PC-3 (cell line): ENCODE measurements around the gene CYTIP. TPM values are rescaled to one million over a fixed set of nuclear protein-coding genes. Genes with fewer than 3 reads are reported as not detected.

ENCODE experiments used
- ATAC-seq: fragments of 200-7000 bp; cut with Tn5 transposase; 2 replicates; pipeline ENCODE4 v1.9.1; 2020; ENCODE audit warnings: mild to moderate bottlenecking, moderate library complexity
- BruUV-seq: library from RNA; stranded (reverse); fragments of 400-500 nt; replicated peaks from 2 replicates; lab custom pipeline; 2021; lab: Mats Ljungman, UMichigan
- CTCF ChIA-PET: fragments of 300-600 bp; sonication (Branson Sonifier 250); formaldehyde crosslinking; loops from one replicate; lab custom pipeline; 2022; ENCODE audit warnings: antibody characterized with exemption; lab: Charles Lee
- POLR2A ChIA-PET: fragments of 300-600 bp; sonication (Branson Sonifier 250); formaldehyde crosslinking; loops from one replicate; lab custom pipeline; 2022; ENCODE audit warnings: antibody characterized with exemption; ENCODE audit not compliant: unreplicated experiment; lab: Charles Lee
- DNase-seq: peaks from one replicate; pipeline ENCODE4 v3.0.0-alpha.2; 2015
- H2AFZ ChIP-seq: fragments of 300-600 bp; sonication (generic); 2 replicates; pipeline ENCODE4 v1.6.0; 2016; ENCODE audit warnings: antibody characterized with exemption, low read length
- H3F3A ChIP-seq: fragments of 300-600 bp; sonication (generic); one replicate; pipeline ENCODE4 v1.6.0; 2017; ENCODE audit warnings: antibody characterized with exemption, low read length, control low read depth, mild to moderate bottlenecking; ENCODE audit not compliant: unreplicated experiment
- H3K27ac ChIP-seq: fragments of 300-600 bp; sonication (generic); 2 replicates; pipeline ENCODE4 v1.5.1; 2016; ENCODE audit warnings: mild to moderate bottlenecking, low read length
- H3K27me3 ChIP-seq: fragments of 300-600 bp; sonication (generic); 2 replicates; pipeline ENCODE4 v1.6.1; 2016; ENCODE audit warnings: low read length, mixed read lengths
- H3K36me3 ChIP-seq: fragments of 300-600 bp; sonication (generic); 2 replicates; pipeline ENCODE4 v1.6.1; 2016; ENCODE audit warnings: low read depth, mixed run types, low read length, mixed read lengths
- H3K4me1 ChIP-seq: fragments of 300-600 bp; sonication (generic); 2 replicates; pipeline ENCODE4 v1.5.1; 2016; ENCODE audit warnings: low read length; ENCODE audit not compliant: insufficient read depth
- H3K4me2 ChIP-seq: fragments of 300-600 bp; sonication (generic); 2 replicates; pipeline ENCODE4 v1.6.0; 2016; ENCODE audit warnings: low read length
- H3K4me3 ChIP-seq: fragments of 300-600 bp; sonication (generic); 2 replicates; pipeline ENCODE4 v1.5.1; 2016; ENCODE audit warnings: mild to moderate bottlenecking, low read length, mixed read lengths
- H3K79me2 ChIP-seq: fragments of 300-600 bp; sonication (generic); 2 replicates; pipeline ENCODE4 v1.6.1; 2017; ENCODE audit warnings: low read length, mixed read lengths
- H3K9ac ChIP-seq: fragments of 300-600 bp; sonication (generic); 2 replicates; pipeline ENCODE4 v1.6.0; 2016; ENCODE audit warnings: mild to moderate bottlenecking, low read length
- H3K9me2 ChIP-seq: fragments of 300-600 bp; sonication (generic); replicated peaks from 2 replicates; pipeline ENCODE4 v1.6.1; 2016; ENCODE audit warnings: mixed run types, low read length, mixed read lengths
- H3K9me3 ChIP-seq: fragments of 300-600 bp; sonication (generic); 2 replicates; pipeline ENCODE4 v1.6.1; 2016; ENCODE audit warnings: low read length, mixed read lengths
- H4K20me1 ChIP-seq: fragments of 300-600 bp; sonication (generic); 2 replicates; pipeline ENCODE4 v1.6.1; 2016; ENCODE audit warnings: low read length, mixed read lengths
- EZH2 ChIP-seq: fragments of 300-600 bp; sonication (generic); IDR thresholded peaks from one replicate; pipeline ENCODE4 v1.6.1; 2017; ENCODE audit warnings: antibody characterized with exemption, mild to moderate bottlenecking, low read length; ENCODE audit not compliant: unreplicated experiment
- EZH2phosphoT487 ChIP-seq: fragments of 300-600 bp; sonication (generic); IDR thresholded peaks from 2 replicates; pipeline ENCODE4 v1.6.1; 2018; ENCODE audit warnings: mild to moderate bottlenecking, antibody characterized with exemption, low read length, borderline replicate concordance
- intact Hi-C: fragments of 100-400 bp; cut with micrococcal nuclease; formaldehyde crosslinking; loops from 2 replicates; pipeline ENCODE4 v1.9.0; 2023
- total RNA-seq: library from RNA; depleted of rRNA; stranded (reverse); fragments of >200 nt; gene quantifications from 2 replicates; pipeline ENCODE4 v1.2.3, GENCODE V29; 2014
- TF ChIP-seq, protein P1 (sequence below): fragments of 300-600 bp; sonication (generic); conservative IDR thresholded peaks from 2 replicates; pipeline ENCODE4 v1.5.1; 2017; ENCODE audit warnings: antibody characterized with exemption, low read depth, mild to moderate bottlenecking, low read length

CYTIP gene
- total RNA-seq, 1 experiment from 2014 or later, result 0.26 TPM

DNA sequence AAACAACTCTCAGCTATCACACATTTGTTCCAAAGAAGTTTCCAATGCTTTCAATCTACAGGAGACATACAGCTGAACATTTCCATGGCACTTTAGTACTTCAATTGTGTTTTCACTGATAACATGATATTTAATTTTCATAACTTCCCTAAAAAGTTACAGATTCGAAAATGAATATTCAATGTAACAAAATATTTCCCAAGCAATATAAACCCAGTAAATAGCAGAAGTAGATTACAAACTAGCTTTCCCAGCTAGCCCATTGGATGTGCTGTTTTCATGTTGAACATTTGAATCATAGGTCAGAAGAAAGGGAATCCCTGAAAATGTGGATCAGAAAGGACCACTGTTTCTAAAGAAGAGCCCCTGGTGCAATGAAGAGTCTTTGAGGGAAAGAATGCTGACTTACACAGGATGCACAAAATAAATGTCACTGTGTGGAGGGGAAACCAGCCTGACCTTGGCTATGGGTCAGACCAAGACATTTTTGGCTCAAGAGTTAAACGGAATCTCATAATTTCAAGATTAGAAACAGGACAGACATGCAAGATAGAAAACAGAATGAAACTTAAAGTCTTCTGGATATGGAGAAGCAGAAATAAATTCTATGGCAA is 22.5 kb downstream of the CYTIP start:
- no peak for TF ChIP-seq EZH2
- TF ChIP-seq, protein P1, sequence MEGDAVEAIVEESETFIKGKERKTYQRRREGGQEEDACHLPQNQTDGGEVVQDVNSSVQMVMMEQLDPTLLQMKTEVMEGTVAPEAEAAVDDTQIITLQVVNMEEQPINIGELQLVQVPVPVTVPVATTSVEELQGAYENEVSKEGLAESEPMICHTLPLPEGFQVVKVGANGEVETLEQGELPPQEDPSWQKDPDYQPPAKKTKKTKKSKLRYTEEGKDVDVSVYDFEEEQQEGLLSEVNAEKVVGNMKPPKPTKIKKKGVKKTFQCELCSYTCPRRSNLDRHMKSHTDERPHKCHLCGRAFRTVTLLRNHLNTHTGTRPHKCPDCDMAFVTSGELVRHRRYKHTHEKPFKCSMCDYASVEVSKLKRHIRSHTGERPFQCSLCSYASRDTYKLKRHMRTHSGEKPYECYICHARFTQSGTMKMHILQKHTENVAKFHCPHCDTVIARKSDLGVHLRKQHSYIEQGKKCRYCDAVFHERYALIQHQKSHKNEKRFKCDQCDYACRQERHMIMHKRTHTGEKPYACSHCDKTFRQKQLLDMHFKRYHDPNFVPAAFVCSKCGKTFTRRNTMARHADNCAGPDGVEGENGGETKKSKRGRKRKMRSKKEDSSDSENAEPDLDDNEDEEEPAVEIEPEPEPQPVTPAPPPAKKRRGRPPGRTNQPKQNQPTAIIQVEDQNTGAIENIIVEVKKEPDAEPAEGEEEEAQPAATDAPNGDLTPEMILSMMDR, result no peak
- no peak for TF ChIP-seq EZH2phosphoT487
- Histone ChIP-seq H4K20me1 (no peaks in the 10 kb centered on the region), H3K4me3 (no peak overlapping the region), H3K9me2 (no peaks in the 10 kb centered on the region), H3K79me2 (no peaks in the 10 kb centered on the region), H3K9ac (no peak overlapping the region), H3F3A (no peaks in the 10 kb centered on the region), H3K4me2 (no peak overlapping the region), H3K36me3 (no peaks in the 10 kb centered on the region), H3K27me3 (0 out of 2 replicates have a peak, but pooled peaks cover 7% of the 10 kb centered on the region), H2AFZ (no peak overlapping the region), H3K27ac (no peak overlapping the region), H3K4me1 (no peaks in the 10 kb centered on the region), H3K9me3 (no peaks in the 10 kb centered on the region)
- ChIA-PET CTCF (no interaction called here), POLR2A (interaction anchor here (0.6 kb wide), 1 partner anchor 10 kb away, joined by 4 read pairs; no protein-coding TSS in a partner anchor)
- no TSS peak for BruUV-seq
- ATAC-seq, result no peak
- intact Hi-C loops, result no loop called here
- DNase-seq, result no peak

GRCh38 chr2:157420771-157421323 is 23.0 kb downstream of the CYTIP start:
- DNase-seq, result no peak
- Histone ChIP-seq H3K4me1 (no peaks in the 10 kb centered on the region), H3K9me3 (no peaks in the 10 kb centered on the region), H3K9me2 (no peaks in the 10 kb centered on the region), H3K4me3 (no peak overlapping the region), H3K36me3 (no peaks in the 10 kb centered on the region), H3K27me3 (0 out of 2 replicates have a peak, but pooled peaks cover 7% of the 10 kb centered on the region), H3K4me2 (no peak overlapping the region), H3F3A (no peaks in the 10 kb centered on the region), H3K79me2 (no peaks in the 10 kb centered on the region), H4K20me1 (no peaks in the 10 kb centered on the region), H2AFZ (no peak overlapping the region), H3K9ac (no peak overlapping the region), H3K27ac (no peak overlapping the region)
- intact Hi-C loops, result no loop called here
- CTCF ChIA-PET, result no interaction called here
- TF ChIP-seq, protein P1, result no peak
- TF ChIP-seq EZH2 (no peak), EZH2phosphoT487 (no peak)
- no TSS peak for BruUV-seq
- POLR2A ChIA-PET, result no interaction called here
- no peak for ATAC-seq

GRCh38 chr2:157419031-157419575 is 24.8 kb downstream of the CYTIP start:
- Histone ChIP-seq H3K4me3 (no peak overlapping the region), H3K36me3 (no peaks in the 10 kb centered on the region), H3K4me2 (no peak overlapping the region), H3K9me2 (no peaks in the 10 kb centered on the region), H3F3A (no peaks in the 10 kb centered on the region), H3K9me3 (no peaks in the 10 kb centered on the region), H3K4me1 (no peaks in the 10 kb centered on the region), H3K27ac (no peak overlapping the region), H2AFZ (no peak overlapping the region), H3K79me2 (no peaks in the 10 kb centered on the region), H3K9ac (no peak overlapping the region), H4K20me1 (no peaks in the 10 kb centered on the region), H3K27me3 (0 out of 2 replicates have a peak, but pooled peaks cover 7% of the 10 kb centered on the region)
- no peak for TF ChIP-seq EZH2
- TF ChIP-seq EZH2phosphoT487, result no peak
- TF ChIP-seq, protein P1, result no peak
- ATAC-seq (no peak), DNase-seq (no peak)
- intact Hi-C loops, result no loop called here
- CTCF ChIA-PET, result no interaction called here
- POLR2A ChIA-PET, result no interaction called here
- no TSS peak for BruUV-seq
